MCF 10A (cell line): Measurements from ENCODE around the gene CDK15. TPM values are rescaled to one million over a fixed set of nuclear protein-coding genes. Genes with fewer than 3 reads are reported as not detected.

Source experiments
- BruUV-seq: library from RNA; stranded (reverse); fragments of 400-500 nt; replicated peaks from 2 replicates; lab custom pipeline; 2021; lab: Mats Ljungman, UMichigan
- CTCF ChIA-PET: fragments of 300-600 bp; sonication (Branson Sonifier 250); formaldehyde crosslinking; extraction: SDS; loops from one replicate; lab custom pipeline; 2021; ENCODE audit warnings: antibody characterized with exemption, inconsistent platforms; lab: Yijun Ruan, JAX
- POLR2A ChIA-PET: fragments of 300-600, 350-650 bp; sonication (Branson Sonifier 250); formaldehyde crosslinking; extraction: SDS; loops from one replicate; lab custom pipeline; 2020; ENCODE audit warnings: antibody characterized with exemption, inconsistent platforms; lab: Yijun Ruan, JAX
- DNase-seq: peaks from one replicate; pipeline ENCODE4 v3.0.0-alpha.2; 2018; ENCODE audit not compliant: unreplicated experiment
- H3K27ac Mint-ChIP-seq: one replicate; pipeline ENCODE4 v1.8.0; 2022; ENCODE audit warnings: mild to moderate bottlenecking, low read depth, mixed read lengths; ENCODE audit not compliant: unreplicated experiment
- H3K27me3 Mint-ChIP-seq: one replicate; pipeline ENCODE4 v1.8.0; 2022; ENCODE audit warnings: mixed read lengths; ENCODE audit not compliant: insufficient read depth, unreplicated experiment
- H3K36me3 Mint-ChIP-seq: one replicate; pipeline ENCODE4 v1.8.0; 2022; ENCODE audit warnings: mild to moderate bottlenecking, moderate library complexity, mixed read lengths; ENCODE audit not compliant: insufficient read depth, unreplicated experiment
- H3K4me1 Mint-ChIP-seq: one replicate; pipeline ENCODE4 v1.8.0; 2022; ENCODE audit warnings: mixed read lengths; ENCODE audit not compliant: insufficient read depth, unreplicated experiment
- H3K4me3 Mint-ChIP-seq: one replicate; pipeline ENCODE4 v1.8.0; 2022; ENCODE audit warnings: mild to moderate bottlenecking, moderate library complexity, mixed read lengths; ENCODE audit not compliant: unreplicated experiment
- H3K9me3 Mint-ChIP-seq: one replicate; pipeline ENCODE4 v1.8.0; 2022; ENCODE audit warnings: mixed read lengths; ENCODE audit not compliant: unreplicated experiment
- CTCF ChIP-seq: fragments of 200-600 bp; IDR thresholded peaks from one replicate; pipeline ENCODE4 v1.8.0; 2022; ENCODE audit warnings: antibody characterized with exemption, mild to moderate bottlenecking; ENCODE audit not compliant: unreplicated experiment
- intact Hi-C: fragments of 100-400 bp; cut with micrococcal nuclease; formaldehyde crosslinking; loops from 2 replicates; pipeline ENCODE4 v1.14.1; 2022
- total RNA-seq: library from RNA; stranded (reverse); gene quantifications from 2 replicates; pipeline ENCODE4 v1.2.3, GENCODE V29; 2022

Gene CDK15
- total RNA-seq, 1 experiment from 2014 or later, result not detected

- Mint-ChIP-seq H3K27ac (peak within 1 kb of the TSS; percentile 97), H3K9me3 (no peaks in the 10 kb centered on the region), H3K27me3 (no peaks in the 10 kb centered on the region), H3K36me3 (peaks cover 6% of the 10 kb centered on the region), H3K4me3 (peak within 1 kb of the TSS; percentile 95), H3K4me1 (peaks cover 13% of the 10 kb centered on the region)
- TF ChIP-seq CTCF, result no peak
- CTCF ChIA-PET, result interaction anchor here (0.6 to 1.7 kb wide), 7 partner anchors 15 to 398 kb away, joined by 3 to 8 read pairs (median 3); no protein-coding TSS in a partner anchor
- DNase-seq, result peak; percentile 98
- TSS peak; percentile 91 for BruUV-seq
- intact Hi-C loops, result loop anchor here (5.0 to 10.0 kb wide), 2 partner anchors 376 to 594 kb away; partner anchors contain the start of gene BMPR2
- POLR2A ChIA-PET, result interaction anchor here (0.6 to 2.6 kb wide), 32 partner anchors 8 to 892 kb away, joined by 3 to 17 read pairs (median 4); partner anchors contain the start of genes CDK15, FZD7, NIF3L1 and ORC2
These were observed 25.5 kb upstream of the CDK15 start, which contains the start of gene ALS2 for GRCh38 chr2:201780674-201781493. Gene ALS2 (minus strand): TSS chr2:201780933. CDS start chr2:201768885, 12,048 bp downstream.

GRCh38 chr2:201781557-201782051 is 24.7 kb upstream of the CDK15 start:
- no TSS peak for BruUV-seq
- no peaks in the 10 kb centered on the region for H3K9me3 Mint-ChIP-seq
- ChIA-PET CTCF (interaction anchor here (1.0 to 1.7 kb wide), 3 partner anchors 14 to 396 kb away, joined by 3 to 8 read pairs (median 4); no protein-coding TSS in a partner anchor), POLR2A (interaction anchor here (0.6 to 2.6 kb wide), 12 partner anchors 13 to 892 kb away, joined by 3 to 17 read pairs (median 6); partner anchors contain the start of genes FZD7, NIF3L1, PPIL3 and TMEM237)
- intact Hi-C loops, result loop anchor here (5.0 to 10.0 kb wide), 2 partner anchors 376 to 593 kb away; partner anchors contain the start of gene BMPR2
- H3K4me3 Mint-ChIP-seq, result peak overlapping the region; percentile 95
- peaks cover 13% of the 10 kb centered on the region for H3K4me1 Mint-ChIP-seq
- peaks cover 6% of the 10 kb centered on the region for H3K36me3 Mint-ChIP-seq
- TF ChIP-seq CTCF, result no peak
- H3K27ac Mint-ChIP-seq, result peak overlapping the region; percentile 97
- DNase-seq, result no peak
- H3K27me3 Mint-ChIP-seq, result no peaks in the 10 kb centered on the region

- intact Hi-C loops, result loop anchor here (5.0 to 10.0 kb wide), 2 partner anchors 373 to 590 kb away; partner anchors contain the start of gene BMPR2
- CTCF ChIA-PET, result interaction anchor here (0.6 to 1.6 kb wide), 3 partner anchors 12 to 802 kb away, joined by 3 to 6 read pairs (median 6); no protein-coding TSS in a partner anchor
These were observed 21.8 kb upstream of the CDK15 start for GRCh38 chr2:201784563-201784962.

More at GRCh38 chr2:201784563-201784962, 21.8 kb upstream of the CDK15 start:
- H3K27ac Mint-ChIP-seq, result no peak overlapping the region
- H3K27me3 Mint-ChIP-seq, result no peaks in the 10 kb centered on the region
- no TSS peak for BruUV-seq
- POLR2A ChIA-PET, result no interaction called here
- no peak for TF ChIP-seq CTCF
- H3K36me3 Mint-ChIP-seq, result peaks cover 6% of the 10 kb centered on the region
- no peak overlapping the region for H3K4me3 Mint-ChIP-seq
- no peaks in the 10 kb centered on the region for H3K9me3 Mint-ChIP-seq
- DNase-seq, result no peak
- peaks cover 6% of the 10 kb centered on the region for H3K4me1 Mint-ChIP-seq
